SK-N-SH (cell line): ENCODE measurements around the gene HOXC13.

Experiments
- RAD21 ChIP-seq: IDR thresholded peaks from 2 replicates; pipeline ENCODE4 v1.6.1; 2012; ENCODE audit warnings: mild to moderate bottlenecking, low read length
- REST ChIP-seq: IDR thresholded peaks from 2 replicates; pipeline ENCODE4 v1.6.1; 2012; ENCODE audit warnings: mild to moderate bottlenecking, low read depth, low read length, moderate library complexity
- TF ChIP-seq, protein P1 (sequence below): fragments of 200-600 bp; sonication (generic); IDR thresholded peaks from 2 replicates; pipeline ENCODE4 v1.6.1; 2017; ENCODE audit warnings: antibody characterized with exemption, mild to moderate bottlenecking, moderate library complexity

- TF ChIP-seq, protein P1, sequence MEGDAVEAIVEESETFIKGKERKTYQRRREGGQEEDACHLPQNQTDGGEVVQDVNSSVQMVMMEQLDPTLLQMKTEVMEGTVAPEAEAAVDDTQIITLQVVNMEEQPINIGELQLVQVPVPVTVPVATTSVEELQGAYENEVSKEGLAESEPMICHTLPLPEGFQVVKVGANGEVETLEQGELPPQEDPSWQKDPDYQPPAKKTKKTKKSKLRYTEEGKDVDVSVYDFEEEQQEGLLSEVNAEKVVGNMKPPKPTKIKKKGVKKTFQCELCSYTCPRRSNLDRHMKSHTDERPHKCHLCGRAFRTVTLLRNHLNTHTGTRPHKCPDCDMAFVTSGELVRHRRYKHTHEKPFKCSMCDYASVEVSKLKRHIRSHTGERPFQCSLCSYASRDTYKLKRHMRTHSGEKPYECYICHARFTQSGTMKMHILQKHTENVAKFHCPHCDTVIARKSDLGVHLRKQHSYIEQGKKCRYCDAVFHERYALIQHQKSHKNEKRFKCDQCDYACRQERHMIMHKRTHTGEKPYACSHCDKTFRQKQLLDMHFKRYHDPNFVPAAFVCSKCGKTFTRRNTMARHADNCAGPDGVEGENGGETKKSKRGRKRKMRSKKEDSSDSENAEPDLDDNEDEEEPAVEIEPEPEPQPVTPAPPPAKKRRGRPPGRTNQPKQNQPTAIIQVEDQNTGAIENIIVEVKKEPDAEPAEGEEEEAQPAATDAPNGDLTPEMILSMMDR = no peak
- TF ChIP-seq REST (no peak), RAD21 (no peak)
Measured at GRCh38 chr12:53939141-53940108, 794 bp downstream of the HOXC13 start.
